ENCODE data around the gene NLE1. TPM values are rescaled to one million over a fixed set of nuclear protein-coding genes. Genes with fewer than 3 reads are reported as not detected.
A peak's percentile ranks its signal among the peaks of the same experiment; 100 is the strongest.

The NLE1 gene
- total RNA-seq, 1 donor from 2014 or later = 4.2 TPM

DNA sequence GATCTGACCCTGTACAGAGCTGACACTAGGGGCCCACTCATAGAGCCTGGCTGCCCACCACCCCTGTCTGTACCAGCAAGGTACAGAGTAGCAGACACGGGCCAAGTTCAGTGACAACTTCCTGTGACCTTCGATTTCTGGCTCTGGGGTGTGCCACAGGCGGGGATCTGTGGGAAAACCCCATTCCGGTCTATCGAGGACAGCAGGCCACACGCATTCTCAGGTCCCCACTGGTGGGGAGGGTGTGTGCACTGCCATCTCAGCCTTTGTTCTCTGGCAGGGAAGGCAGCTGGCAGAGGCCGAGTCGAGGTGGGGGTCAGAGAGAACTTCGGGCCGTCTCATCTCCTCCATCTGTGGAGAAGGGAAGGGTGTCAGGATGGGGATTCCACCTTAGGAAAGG lies 10.0 kb downstream of the NLE1 start:
- Histone ChIP-seq H3K36me3 (peaks cover 58% of the 10 kb centered on the region), H3K4me1 (peaks cover 12% of the 10 kb centered on the region), H3K9me3 (replicated peaks) (no peaks in the 10 kb centered on the region), H3K27me3 (ENCODE audit: low read depth) (no peaks in the 10 kb centered on the region), H3K4me3 (no peak overlapping the region), H3K27ac (replicated peaks) (no peak overlapping the region)
- TF ChIP-seq, protein P1, sequence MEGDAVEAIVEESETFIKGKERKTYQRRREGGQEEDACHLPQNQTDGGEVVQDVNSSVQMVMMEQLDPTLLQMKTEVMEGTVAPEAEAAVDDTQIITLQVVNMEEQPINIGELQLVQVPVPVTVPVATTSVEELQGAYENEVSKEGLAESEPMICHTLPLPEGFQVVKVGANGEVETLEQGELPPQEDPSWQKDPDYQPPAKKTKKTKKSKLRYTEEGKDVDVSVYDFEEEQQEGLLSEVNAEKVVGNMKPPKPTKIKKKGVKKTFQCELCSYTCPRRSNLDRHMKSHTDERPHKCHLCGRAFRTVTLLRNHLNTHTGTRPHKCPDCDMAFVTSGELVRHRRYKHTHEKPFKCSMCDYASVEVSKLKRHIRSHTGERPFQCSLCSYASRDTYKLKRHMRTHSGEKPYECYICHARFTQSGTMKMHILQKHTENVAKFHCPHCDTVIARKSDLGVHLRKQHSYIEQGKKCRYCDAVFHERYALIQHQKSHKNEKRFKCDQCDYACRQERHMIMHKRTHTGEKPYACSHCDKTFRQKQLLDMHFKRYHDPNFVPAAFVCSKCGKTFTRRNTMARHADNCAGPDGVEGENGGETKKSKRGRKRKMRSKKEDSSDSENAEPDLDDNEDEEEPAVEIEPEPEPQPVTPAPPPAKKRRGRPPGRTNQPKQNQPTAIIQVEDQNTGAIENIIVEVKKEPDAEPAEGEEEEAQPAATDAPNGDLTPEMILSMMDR (IDR thresholded peaks at IDR 0.05; ENCODE audit: borderline replicate concordance) = no peak
- intact Hi-C loops (cut with micrococcal nuclease) = no loop called here
- DNase-seq = no peak

- H3K4me1 ChIP-seq = peaks cover 12% of the 10 kb centered on the region
- TF ChIP-seq, protein P1 (IDR thresholded peaks at IDR 0.05; ENCODE audit: borderline replicate concordance) = no peak
These were observed 11.7 kb downstream of the NLE1 start for GRCh38 chr17:35130392-35130791.

GRCh38 chr17:35129973-35130351 lies 12.1 kb downstream of the NLE1 start:
- TF ChIP-seq, protein P1 (IDR thresholded peaks at IDR 0.05; ENCODE audit: borderline replicate concordance) = no peak
- Histone ChIP-seq H3K27ac (replicated peaks) (no peak overlapping the region), H3K36me3 (peaks cover 37% of the 10 kb centered on the region), H3K4me3 (no peak overlapping the region), H3K9me3 (replicated peaks) (no peaks in the 10 kb centered on the region), H3K27me3 (ENCODE audit: low read depth) (no peaks in the 10 kb centered on the region), H3K4me1 (peaks cover 12% of the 10 kb centered on the region)
- intact Hi-C loops (cut with micrococcal nuclease) = loop anchor here (10.0 kb wide), 1 partner anchor 135 kb away; no protein-coding TSS in a partner anchor
- no peak for DNase-seq

More at GRCh38 chr17:35130392-35130791, 11.7 kb downstream of the NLE1 start:
- H3K27ac ChIP-seq (replicated peaks) = no peak overlapping the region
- no peak overlapping the region for H3K4me3 ChIP-seq
- no peak for DNase-seq
- intact Hi-C loops (cut with micrococcal nuclease) = no loop called here
- peaks cover 42% of the 10 kb centered on the region for H3K36me3 ChIP-seq
- no peaks in the 10 kb centered on the region for H3K9me3 ChIP-seq (replicated peaks)
- no peaks in the 10 kb centered on the region for H3K27me3 ChIP-seq (ENCODE audit: low read depth)

DNA sequence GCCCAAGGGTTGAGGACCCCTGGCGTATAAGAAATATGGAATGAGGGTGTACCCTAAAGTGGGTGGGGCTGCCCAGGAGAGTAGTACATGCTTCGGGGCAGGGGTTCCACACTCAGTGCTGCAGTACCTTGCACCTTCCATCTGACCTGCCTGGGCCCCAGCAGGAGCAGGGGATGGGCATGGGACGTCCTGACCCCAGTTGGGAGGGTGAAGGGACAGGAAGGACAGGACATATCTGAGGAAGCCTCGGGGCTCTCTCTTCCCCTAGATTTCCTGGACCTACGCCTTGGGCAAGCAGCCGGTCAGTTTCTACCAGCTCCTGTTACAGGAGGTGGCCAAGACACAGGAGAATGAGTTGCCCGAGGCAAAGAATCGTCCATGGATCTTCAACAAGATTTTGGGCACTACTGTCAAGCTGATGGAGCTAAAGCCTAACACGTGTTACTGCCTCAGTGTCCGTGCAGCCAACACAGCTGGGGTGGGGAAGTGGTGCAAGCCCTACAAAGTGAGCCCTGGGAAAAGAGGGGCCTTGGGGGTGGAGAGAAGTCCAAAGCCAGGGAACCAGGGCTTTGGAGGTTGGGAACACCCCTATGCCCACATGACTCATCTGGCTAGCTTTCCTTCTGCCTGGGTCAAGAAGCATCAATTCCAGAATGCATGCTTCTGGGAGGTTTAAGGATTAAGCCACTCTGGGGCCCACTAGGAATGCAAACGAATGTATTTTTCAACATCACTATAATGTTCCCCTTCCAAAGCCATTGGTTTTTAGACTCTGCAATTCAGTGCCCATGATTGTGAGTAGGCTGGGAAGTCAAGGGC lies 12.7 kb downstream of the NLE1 start:
- DNase-seq = no peak
- TF ChIP-seq, protein P1 (IDR thresholded peaks at IDR 0.05; ENCODE audit: borderline replicate concordance) = no peak
- Histone ChIP-seq H3K36me3 (peaks cover 31% of the 10 kb centered on the region), H3K9me3 (replicated peaks) (no peaks in the 10 kb centered on the region), H3K4me1 (peaks cover 12% of the 10 kb centered on the region), H3K4me3 (no peak overlapping the region), H3K27ac (replicated peaks) (peak overlapping the region; percentile 46), H3K27me3 (ENCODE audit: low read depth) (no peaks in the 10 kb centered on the region)
- intact Hi-C loops (cut with micrococcal nuclease) = loop anchor here (10.0 kb wide), 1 partner anchor 135 kb away; no protein-coding TSS in a partner anchor

- Histone ChIP-seq H3K4me1 (peaks cover 12% of the 10 kb centered on the region), H3K4me3 (no peak overlapping the region), H3K27me3 (ENCODE audit: low read depth) (no peaks in the 10 kb centered on the region), H3K36me3 (peaks cover 18% of the 10 kb centered on the region), H3K9me3 (replicated peaks) (no peaks in the 10 kb centered on the region), H3K27ac (replicated peaks) (peak overlapping the region; percentile 46)
- intact Hi-C loops (cut with micrococcal nuclease) = loop anchor here (10.0 kb wide), 1 partner anchor 133 kb away; no protein-coding TSS in a partner anchor
- peak; percentile 34 for DNase-seq
- TF ChIP-seq, protein P1 (IDR thresholded peaks at IDR 0.05; ENCODE audit: borderline replicate concordance) = no peak
These were observed 14.2 kb downstream of the NLE1 start for GRCh38 chr17:35127751-35128514.
